Ascending aorta (tissue), 2 donors: ENCODE measurements around the gene STAT2. TPM values are rescaled to one million over a fixed set of nuclear protein-coding genes. Genes with fewer than 3 reads are reported as not detected.

Experiments used
- DNase-seq, 2 donors: peaks; one replicate each; pipeline ENCODE4 v3.0.0-alpha.2; 2019; ENCODE audit warnings: low spot score in 2 of 2
- H3K27ac ChIP-seq, 2 donors: fragments of 200-600 bp; sonication (generic); one replicate each; pipeline ENCODE4 v1.5.1; 2016 to 2017; ENCODE audit warnings: mild to moderate bottlenecking in 1 of 2
- H3K27me3 ChIP-seq: fragments of 200-600 bp; sonication (generic); one replicate; pipeline ENCODE4 v1.5.1; 2017
- H3K36me3 ChIP-seq, 2 donors: fragments of 200-600 bp; sonication (generic); one replicate each; pipeline ENCODE4 v1.5.1; 2016
- H3K4me1 ChIP-seq, 2 donors: fragments of 200-600 bp; sonication (generic); one replicate each; pipeline ENCODE4 v1.5.1; 2016 to 2017; ENCODE audit warnings: mild to moderate bottlenecking in 1 of 2
- H3K4me3 ChIP-seq, 2 donors: fragments of 200-600 bp; sonication (generic); one replicate each; pipeline ENCODE4 v1.5.1; 2016 to 2017; ENCODE audit warnings: mild to moderate bottlenecking in 1 of 2
- H3K9me3 ChIP-seq, 2 donors: fragments of 200-600 bp; sonication (generic); one replicate each; pipeline ENCODE4 v1.5.1; 2016
- intact Hi-C: fragments of 100-400 bp; cut with DNase I; formaldehyde crosslinking; loops from one replicate; pipeline ENCODE4 v1.15.1; 2023
- total RNA-seq: library from RNA; depleted of rRNA; stranded (reverse); fragments of >200 nt; gene quantifications from one replicate; pipeline ENCODE4 v1.1.0, GENCODE V29; 2016
- TF ChIP-seq, protein P1 (sequence below), 3 experiments: fragments of 200-600 bp in 2 of 3; fragments of 450-650 bp in 1 of 3; sonication (generic) in 2 of 3; IDR thresholded peaks; one replicate each; pipeline ENCODE4 v1.5.1; 2016 to 2019; ENCODE audit warnings: antibody characterized with exemption in 3 of 3, mild to moderate bottlenecking in 1 of 3, moderate library complexity in 1 of 3

STAT2 gene
- total RNA-seq, 1 donor from 2014 or later: 246 TPM

- Histone ChIP-seq H3K27ac (no peak overlapping the region), H3K27me3 (no peaks in the 10 kb centered on the region), H3K36me3 (peaks cover 20 to 41% of the 10 kb centered on the region in 2 donors), H3K4me1 (peaks cover 0 to 10% of the 10 kb centered on the region in 2 donors), H3K9me3 (no peaks in the 10 kb centered on the region), H3K4me3 (no peak overlapping the region)
- DNase-seq: no peak
- intact Hi-C loops: no loop called here
- TF ChIP-seq, protein P1, sequence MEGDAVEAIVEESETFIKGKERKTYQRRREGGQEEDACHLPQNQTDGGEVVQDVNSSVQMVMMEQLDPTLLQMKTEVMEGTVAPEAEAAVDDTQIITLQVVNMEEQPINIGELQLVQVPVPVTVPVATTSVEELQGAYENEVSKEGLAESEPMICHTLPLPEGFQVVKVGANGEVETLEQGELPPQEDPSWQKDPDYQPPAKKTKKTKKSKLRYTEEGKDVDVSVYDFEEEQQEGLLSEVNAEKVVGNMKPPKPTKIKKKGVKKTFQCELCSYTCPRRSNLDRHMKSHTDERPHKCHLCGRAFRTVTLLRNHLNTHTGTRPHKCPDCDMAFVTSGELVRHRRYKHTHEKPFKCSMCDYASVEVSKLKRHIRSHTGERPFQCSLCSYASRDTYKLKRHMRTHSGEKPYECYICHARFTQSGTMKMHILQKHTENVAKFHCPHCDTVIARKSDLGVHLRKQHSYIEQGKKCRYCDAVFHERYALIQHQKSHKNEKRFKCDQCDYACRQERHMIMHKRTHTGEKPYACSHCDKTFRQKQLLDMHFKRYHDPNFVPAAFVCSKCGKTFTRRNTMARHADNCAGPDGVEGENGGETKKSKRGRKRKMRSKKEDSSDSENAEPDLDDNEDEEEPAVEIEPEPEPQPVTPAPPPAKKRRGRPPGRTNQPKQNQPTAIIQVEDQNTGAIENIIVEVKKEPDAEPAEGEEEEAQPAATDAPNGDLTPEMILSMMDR (IDR thresholded peaks at IDR 0.05): no peak
These were observed 55.6 kb downstream of the STAT2 start for GRCh38 chr12:56304276-56304675.

DNA sequence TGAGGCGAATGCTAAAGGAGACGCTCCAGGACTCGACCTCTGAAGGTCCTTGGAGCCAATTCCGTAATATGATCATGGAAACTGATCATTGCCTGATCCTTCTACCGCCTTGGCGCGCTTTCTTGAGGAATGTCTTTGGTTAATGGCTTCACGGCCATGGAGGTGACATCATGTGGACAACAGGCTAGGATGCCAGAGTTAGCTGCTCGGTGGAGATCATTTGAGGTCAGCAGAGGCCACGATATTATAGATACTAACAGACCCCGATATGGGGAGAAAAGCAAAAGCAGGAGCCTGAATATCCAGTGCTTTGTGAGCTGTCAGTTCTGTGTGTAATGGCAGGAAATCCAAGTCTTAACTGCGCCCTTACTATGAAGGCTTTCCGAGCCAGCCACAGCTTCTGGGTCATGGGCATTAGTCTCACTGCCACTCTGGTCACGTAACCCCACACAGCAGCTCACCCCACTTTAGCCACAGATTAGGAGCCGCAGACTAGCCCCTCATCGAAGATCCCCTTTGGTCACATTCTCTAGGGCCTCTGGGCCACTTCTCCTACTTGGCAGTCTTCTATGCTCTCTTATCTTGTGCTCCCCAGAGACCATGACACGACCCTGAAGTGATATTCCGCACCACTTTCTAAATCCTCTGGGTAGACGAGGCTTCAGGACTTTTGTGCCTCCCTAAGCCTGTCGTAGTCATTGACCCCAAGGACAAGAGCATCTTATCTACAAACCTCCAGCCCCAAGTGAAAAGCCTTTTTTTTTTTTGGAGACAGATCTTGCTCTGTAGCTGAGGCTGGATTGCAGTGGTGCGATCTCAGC is 59.1 kb downstream of the STAT2 start:
- H3K27ac ChIP-seq: peak overlapping the region; percentile 91 to 96
- no peaks in the 10 kb centered on the region for H3K27me3 ChIP-seq
- DNase-seq: no peak
- peaks cover 3 to 20% of the 10 kb centered on the region in 2 donors for H3K36me3 ChIP-seq
- peak overlapping the region; percentile 82 to 93 for H3K4me3 ChIP-seq
- peaks cover 9 to 25% of the 10 kb centered on the region in 2 donors for H3K4me1 ChIP-seq
- no peaks in the 10 kb centered on the region for H3K9me3 ChIP-seq
- intact Hi-C loops: loop anchor here (1.0 to 2.0 kb wide), 4 partner anchors 15 to 77 kb away; partner anchors contain the start of genes COQ10A, NABP2 and PAN2
- TF ChIP-seq, protein P1 (IDR thresholded peaks at IDR 0.05): no peak

- DNase-seq: peak; percentile 98 to 100
- H3K36me3 ChIP-seq: peaks cover 3 to 13% of the 10 kb centered on the region in 2 donors
- peak within 1 kb of the TSS; percentile 91 to 96 for H3K27ac ChIP-seq
- peaks cover 9 to 25% of the 10 kb centered on the region in 2 donors for H3K4me1 ChIP-seq
- H3K9me3 ChIP-seq: no peaks in the 10 kb centered on the region
- TF ChIP-seq, protein P1 (IDR thresholded peaks at IDR 0.05): no peak
- no peaks in the 10 kb centered on the region for H3K27me3 ChIP-seq
- intact Hi-C loops: loop anchor here (1.0 to 2.0 kb wide), 4 partner anchors 16 to 76 kb away; partner anchors contain the start of genes COQ10A, NABP2 and PAN2
- peak within 1 kb of the TSS; percentile 82 to 93 for H3K4me3 ChIP-seq
These were observed 59.9 kb downstream of the STAT2 start, which contains the start of gene CS for GRCh38 chr12:56299853-56300643. TSS of gene CS (minus strand) at chr12:56300330. CDS start at chr12:56300201, 129 bp downstream.

GRCh38 chr12:56299308-56299852 is 60.5 kb downstream of the STAT2 start:
- Histone ChIP-seq H3K27me3 (no peaks in the 10 kb centered on the region), H3K9me3 (no peaks in the 10 kb centered on the region), H3K4me3 (peak overlapping the region; percentile 82 to 93), H3K4me1 (peaks cover 9 to 25% of the 10 kb centered on the region in 2 donors), H3K27ac (peak overlapping the region; percentile 91 to 96), H3K36me3 (peaks cover 3 to 11% of the 10 kb centered on the region in 2 donors)
- intact Hi-C loops: no loop called here
- DNase-seq: no peak
- TF ChIP-seq, protein P1 (IDR thresholded peaks at IDR 0.05): no peak

DNA sequence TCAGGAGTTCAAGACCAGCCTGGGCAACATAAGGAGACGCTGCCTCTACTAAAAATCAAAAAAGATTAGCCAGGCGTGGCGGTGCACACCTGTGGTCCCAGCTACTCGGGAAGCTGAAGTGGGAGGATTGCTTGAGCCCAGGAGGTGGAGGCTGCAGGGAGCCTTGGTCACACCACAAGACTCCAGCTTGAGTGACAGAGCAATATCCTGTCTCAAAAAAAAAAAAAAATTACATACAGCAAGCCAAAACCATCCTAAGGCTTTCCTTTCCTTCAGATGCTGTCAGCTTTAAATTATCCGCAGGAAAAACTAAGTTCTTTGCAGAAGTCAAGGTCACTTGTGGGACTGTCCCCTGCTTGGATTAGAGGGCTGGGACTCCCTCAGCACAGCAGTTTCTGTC is 61.1 kb downstream of the STAT2 start:
- no peak for DNase-seq
- TF ChIP-seq, protein P1 (IDR thresholded peaks at IDR 0.05): no peak
- H3K27me3 ChIP-seq: no peaks in the 10 kb centered on the region
- peak overlapping the region; percentile 82 to 93 for H3K4me3 ChIP-seq
- no peaks in the 10 kb centered on the region for H3K9me3 ChIP-seq
- peaks cover 0 to 5% of the 10 kb centered on the region in 2 donors for H3K36me3 ChIP-seq
- peaks cover 9 to 25% of the 10 kb centered on the region in 2 donors for H3K4me1 ChIP-seq
- intact Hi-C loops: no loop called here
- H3K27ac ChIP-seq: peak overlapping the region; percentile 91 to 96
